Embryonic facial prominence (tissue), 1 donor: Measurements from ENCODE around the gene TMEM234.

Source experiments
- DNase-seq: peaks from one replicate; pipeline ENCODE4 v3.0.0-alpha.2; 2016; ENCODE audit errors: extremely low spot score

The TMEM234 gene

GRCh38 chr1:32239790-32240139 is 17.6 kb upstream of the TMEM234 start:
- no peak for DNase-seq

- no peak for DNase-seq
Measured at GRCh38 chr1:32239337-32239736, 17.2 kb upstream of the TMEM234 start.

DNA sequence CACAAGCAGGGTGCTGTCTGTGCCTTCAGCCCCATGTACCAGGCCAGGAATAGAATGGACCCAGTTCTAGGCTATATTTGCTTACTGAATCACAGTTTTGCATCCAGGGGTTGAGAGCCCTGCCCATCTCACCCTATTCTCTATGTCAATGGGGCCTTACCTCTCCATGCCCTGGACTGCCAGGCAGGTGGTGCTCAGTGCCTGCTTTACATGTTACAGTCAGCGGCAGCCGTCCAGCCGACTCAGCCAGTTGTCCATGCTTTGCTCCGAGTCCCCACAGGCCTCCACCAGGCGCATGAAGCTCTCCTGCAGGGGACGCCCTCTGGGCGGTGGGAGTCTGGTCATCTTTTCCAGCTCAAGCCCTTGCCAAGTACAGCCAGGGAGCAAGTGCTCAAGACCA is 12.6 kb upstream of the TMEM234 start:
- no peak for DNase-seq

DNA sequence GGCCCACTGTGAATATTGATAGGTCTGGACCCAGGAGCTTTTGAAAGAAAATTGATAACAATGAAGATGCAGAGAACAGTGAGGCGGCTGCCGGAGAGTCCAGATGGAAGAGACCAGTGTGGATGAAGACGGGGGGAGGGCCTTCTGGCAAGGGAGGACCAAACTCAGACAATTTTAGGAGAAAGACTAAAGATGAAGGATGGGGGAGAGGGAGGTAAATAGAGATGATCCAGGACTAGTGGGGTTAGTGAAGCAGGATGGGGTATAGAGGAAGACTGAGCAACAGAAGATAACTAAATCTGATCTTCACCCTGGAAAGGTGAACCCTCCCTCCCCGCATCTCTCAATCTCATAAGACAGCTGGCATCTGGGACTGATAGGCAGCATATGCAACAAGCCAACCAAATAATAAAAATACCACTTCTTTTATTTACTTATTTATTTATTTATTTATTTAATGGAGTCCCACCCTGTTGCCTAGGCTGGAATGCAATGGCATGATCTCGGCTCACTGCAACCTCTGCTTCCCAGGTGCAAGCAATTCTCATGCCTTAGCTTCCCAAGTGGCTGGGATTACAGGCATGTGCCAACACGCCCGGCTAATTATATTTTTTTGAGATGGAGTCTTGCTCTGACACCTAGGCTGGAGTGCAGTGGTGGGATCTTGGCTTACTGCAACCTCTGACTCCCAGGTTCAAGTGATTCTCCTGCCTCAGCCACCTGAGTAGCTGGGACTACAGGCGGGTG is 10.6 kb upstream of the TMEM234 start:
- no peak for DNase-seq

- no peak for DNase-seq
Measured at GRCh38 chr1:32231843-32232432, 9.8 kb upstream of the TMEM234 start.

GRCh38 chr1:32228771-32229170 is 6.6 kb upstream of the TMEM234 start:
- DNase-seq, result no peak

DNA sequence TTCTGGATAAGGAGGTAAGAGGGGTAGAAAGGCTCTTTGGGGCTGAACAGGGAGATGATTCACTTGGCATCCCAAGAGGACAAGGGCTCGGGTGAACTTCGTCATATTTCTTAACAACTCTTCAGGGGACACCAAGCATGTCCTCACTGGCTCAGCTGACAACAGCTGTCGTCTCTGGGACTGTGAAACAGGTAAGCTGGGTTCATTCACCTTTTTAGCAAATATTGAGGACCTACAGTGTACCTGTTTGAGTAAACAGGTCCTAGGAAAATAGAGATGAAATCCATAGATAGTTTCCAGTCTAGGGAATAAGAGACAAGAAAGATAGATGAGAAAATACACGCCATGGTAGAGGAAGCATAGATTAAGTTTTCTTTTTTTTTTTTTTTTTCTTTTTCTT is 2.1 kb upstream of the TMEM234 start:
- DNase-seq, result no peak

- no peak for DNase-seq
Measured at GRCh38 chr1:32223683-32224082, 1.5 kb upstream of the TMEM234 start.

- no peak for DNase-seq
Measured at GRCh38 chr1:32221581-32221979, 573 bp downstream of the TMEM234 start.

DNA sequence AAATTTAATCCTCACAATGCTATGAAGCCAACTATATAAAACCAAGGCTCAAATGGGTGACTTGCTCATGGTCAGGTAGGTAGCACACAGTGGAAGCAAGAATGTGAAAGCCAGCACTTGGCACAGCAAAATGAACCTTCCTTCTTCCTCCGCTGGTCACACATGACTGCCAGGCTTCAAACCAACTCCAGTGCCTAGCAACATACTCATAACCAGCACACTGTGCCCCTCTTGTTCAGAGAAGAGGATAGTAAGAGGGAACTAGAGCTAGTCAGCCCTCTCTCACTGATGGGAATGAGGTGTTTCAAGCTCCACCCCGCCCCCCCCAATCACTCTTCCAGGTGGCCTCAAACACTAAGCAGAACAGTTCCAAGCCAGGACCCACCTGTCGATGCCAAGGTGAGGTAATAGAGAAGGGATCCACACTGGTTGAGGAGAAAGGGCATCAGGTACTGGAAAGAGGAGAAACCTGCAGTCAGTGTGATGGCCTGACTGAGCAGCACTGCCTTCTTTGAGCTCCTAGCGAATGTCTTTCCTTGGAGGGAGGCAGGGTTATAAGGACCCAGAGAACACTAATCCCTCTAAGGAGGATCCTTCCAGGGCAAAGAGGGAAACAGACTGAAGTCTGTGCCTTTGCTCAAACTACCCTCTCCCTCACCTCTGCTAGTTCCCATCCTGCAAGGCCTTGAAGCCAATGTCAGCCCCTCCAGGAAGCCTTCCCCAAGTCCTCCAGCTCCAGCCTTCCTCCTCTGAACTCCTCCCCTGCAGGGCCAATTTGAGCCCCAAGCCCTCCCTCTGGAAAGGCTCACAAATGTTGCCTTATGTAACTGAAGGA is 1.2 kb downstream of the TMEM234 start:
- DNase-seq, result no peak

DNA sequence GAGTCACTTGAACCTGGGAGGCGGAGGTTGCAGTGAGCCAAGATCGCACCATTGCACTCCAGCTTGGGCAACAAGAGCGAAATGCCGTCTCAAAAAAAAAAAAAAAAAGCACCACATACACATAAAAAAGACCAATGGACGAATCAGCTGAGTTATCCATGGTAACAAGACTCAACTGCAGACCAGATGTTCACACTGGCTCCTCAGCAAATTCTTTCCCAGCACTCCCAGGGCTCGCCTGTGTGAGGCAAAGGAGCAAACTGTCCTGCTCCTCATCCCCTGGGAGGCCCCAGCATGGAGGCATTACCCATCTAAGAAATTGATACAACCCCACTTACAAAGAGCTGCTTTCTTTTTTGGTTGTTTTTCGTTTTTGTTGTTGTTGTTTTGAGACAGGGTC is 3.1 kb downstream of the TMEM234 start:
- no peak for DNase-seq

DNA sequence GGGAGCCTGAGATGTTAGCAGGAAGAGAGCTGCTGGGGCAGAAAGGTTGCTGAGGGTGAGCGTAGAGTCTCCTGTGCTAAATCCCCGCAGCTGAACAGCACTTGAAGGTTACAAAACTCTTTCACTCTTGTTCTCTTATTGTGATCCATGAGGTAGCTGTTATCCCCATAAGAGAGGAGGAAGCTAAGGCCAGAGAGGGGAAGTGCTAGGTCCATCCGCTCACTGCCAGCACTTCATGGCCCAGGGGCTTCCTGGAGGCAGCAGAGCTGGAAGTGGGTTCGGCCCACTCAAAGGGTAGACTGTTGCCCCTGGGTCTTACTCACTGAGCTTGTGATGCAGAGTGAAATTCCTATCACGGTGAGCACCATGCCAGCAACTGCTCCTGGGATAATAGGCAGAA is 5.6 kb downstream of the TMEM234 start:
- DNase-seq, result no peak

- no peak for DNase-seq
Measured at GRCh38 chr1:32215629-32216480, 6.3 kb downstream of the TMEM234 start.

DNA sequence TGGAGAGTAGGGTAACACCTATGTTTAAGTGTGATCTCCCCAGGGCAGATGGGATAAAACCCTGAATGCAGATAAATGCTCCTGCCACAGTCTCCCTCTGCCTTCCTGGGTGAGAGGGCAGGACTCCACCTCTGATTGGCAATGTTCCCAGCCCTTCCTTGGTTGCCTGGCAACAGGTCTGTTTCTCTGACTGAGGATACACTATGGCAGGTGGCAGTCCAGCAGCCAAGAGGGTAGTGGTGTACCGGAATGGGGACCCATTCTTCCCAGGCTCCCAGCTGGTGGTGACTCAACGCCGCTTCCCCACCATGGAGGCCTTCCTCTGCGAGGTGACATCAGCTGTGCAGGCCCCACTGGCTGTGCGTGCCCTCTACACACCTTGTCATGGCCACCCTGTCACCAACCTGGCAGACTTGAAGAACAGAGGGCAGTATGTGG is 13.2 kb downstream of the TMEM234 start, which contains the start of gene DCDC2B:
Gene DCDC2B, plus strand, starts transcription at position 199 of the 438 bp plus-strand sequence. Its CDS starts 5 bp downstream, at position 204.
- no peak for DNase-seq

DNA sequence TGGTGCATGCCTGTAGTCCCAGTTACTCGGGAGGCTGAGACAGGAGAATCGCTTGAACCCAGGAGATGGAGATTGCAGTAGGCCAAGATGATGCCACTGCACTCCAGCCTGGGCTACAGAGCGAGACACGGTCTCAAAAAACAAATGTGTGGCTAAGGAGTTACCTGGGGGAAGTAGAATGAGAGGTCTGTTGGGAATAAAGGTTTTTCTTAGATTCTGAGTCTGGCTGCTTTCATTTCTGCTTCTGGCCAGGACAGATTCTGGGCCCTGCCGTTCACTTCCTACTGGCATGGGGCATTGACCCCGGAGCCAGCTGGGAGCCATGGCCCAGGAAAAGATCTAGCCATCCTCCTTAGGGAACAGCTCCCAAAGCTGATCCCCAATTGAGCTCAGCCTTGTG is 13.7 kb downstream of the TMEM234 start:
- DNase-seq, result no peak

DNA sequence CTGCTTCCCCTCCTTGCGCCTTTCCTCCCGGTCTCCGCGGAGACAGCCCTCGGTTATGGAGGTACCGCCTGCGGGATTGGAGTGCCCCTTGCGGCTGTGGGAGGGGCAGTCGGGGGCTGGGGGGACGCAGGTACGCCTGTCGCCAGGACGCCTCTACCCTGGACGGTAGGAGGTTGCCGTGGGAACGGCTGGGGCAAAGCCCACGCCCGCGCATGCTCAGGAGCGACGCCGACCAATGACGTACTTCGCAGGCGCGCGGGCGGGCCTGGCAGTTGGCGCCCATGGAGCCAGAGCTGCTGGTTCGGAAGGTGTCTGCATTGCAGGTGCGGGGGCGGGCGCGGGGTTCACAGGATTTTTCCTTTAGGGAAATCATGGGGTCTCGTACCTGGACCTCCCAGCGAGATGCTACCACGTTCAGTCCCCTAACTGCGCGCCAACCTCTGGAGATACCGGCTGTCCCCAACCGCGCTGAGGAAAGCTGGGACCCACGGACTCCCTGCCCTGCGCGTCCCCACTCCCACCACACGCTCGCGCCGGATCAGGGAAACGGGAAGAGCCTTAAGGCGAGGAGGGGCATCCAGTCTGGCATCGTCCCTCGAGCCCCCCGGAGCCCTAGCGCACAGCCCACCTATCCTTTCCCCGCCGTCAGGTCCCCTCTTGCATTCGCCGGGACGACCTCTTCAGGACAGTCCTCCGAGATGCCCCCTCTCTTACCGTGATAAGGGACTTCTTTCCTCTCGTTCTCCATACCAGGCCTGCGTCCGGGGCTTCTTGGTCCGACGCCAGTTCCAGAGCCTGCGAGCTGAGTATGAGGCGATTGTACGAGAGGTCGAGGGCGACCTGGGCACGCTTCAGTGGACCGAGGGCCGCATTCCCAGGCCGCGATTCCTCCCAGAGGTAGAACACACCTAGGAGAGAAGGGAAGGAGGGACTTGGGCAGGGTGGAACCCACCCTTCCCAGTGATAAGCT is 16.5 kb downstream of the TMEM234 start, which contains the start of gene IQCC:
Gene IQCC, plus strand, starts transcription at position 271 of the 970 bp plus-strand sequence. Its CDS starts 11 bp downstream, at position 282.
- peak; percentile 74 for DNase-seq

DNA sequence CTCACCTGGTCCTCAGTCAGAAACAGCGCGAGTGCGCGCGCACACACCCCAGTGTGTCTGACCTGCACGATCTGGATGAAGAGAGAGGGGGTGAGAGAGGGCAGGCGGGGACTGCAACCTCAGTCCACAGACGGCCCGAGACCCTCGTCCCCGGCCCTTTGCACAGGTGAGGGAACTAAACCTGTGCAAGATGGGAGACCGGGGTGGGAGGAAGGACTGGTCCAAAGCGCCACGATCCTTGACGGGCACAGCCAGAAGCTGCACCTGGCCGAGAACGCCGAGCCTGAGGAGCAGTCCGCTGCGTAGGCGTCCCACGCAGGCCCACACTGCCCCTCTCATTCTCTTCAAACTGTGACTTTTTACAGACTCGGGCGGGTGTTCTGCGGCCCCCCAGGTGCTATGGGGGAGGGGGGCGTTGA is 17.2 kb downstream of the TMEM234 start:
- DNase-seq, result no peak

DNA sequence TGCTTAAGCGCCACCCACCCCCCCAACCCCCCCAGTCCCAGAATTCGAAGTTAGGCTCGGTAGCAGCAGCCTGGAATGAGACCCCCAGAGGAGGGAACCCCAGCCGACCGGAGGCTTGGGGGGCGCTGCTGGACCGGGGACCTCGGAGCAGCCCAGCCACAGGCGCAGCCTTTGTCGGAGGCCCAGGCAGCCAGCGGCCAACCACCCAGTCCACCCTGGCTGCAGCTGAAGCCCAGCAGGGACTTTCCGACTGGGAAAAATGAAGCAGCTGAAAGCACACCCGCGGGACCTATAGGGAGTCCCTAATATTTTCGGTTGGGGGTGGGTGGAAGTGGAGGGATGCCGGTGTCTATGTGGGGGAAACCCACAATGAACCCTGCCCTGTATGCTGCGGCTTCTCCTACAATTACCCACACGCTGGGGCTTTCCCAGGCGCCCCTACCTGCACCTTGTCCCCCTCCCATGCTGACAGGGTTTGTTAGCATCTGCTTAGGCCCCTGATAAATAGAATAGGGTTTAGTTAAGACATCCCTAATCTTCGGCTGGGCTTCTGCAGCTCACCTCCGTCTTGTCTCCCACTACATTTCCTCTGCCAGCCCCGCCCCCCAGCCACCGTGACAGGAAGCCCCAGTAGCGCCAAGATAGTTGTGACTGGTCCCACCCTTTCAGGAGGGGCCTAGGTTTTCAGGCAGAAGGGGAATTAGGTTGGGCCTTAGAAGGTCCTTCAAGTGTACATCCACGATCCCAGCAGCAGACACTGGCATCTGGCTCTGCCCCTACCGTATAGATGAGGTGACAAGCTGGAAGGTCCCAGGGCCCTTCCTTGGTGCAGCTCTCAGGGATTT is 20.9 kb downstream of the TMEM234 start:
- DNase-seq, result no peak

DNA sequence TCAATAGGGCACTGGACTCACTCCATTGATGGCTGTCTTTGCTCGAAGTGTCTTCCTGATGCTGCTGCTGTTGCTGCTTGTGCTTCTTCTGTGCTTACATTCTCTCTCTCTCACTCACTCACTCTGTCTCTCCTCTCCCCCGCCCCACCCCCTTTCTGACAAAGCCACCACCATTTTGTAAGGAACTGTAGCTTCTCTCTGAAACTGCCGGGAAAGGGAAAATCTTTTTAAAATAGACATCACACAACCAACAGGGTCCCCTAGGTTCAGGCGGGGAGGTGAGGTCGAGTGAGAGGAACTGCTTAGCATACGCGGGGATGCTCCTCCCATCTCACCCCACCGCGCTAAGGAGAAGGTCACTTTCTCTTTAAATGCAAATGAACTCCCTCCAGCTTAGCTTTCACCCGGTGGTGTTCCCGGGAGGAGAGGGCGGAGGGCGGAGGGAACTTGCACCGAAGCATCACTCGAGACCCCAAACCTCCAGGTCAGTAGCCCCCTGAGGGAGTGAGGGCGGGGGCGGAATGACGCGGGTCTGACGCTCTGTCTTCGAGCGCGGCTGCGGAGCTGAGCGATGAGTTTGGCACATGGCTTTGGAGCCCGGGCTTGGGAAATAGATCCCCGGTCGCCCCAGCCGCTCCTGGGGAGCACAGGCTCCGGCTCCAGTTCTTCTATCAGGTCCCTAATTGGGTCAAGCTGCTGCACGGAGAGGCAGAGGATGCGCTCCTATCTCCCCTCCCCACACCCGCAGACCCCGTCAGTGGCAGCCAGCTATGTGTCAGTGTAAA is 21.7 kb downstream of the TMEM234 start, which contains the start of gene CCDC28B:
Gene CCDC28B, plus strand, starts transcription at position 370 of the 785 bp plus-strand sequence. CDS start 1,341 bp downstream, outside the sequence.
- DNase-seq, result peak; percentile 60
